HK-2 (cell line): ENCODE measurements around the gene CDYL.
A peak's percentile ranks its signal among the peaks of the same experiment; 100 is the strongest.
"Not testable (repeated sequence)": the region's sequence is repeated elsewhere in the genome, so short reads cannot be mapped to it uniquely, and the experiment has no call there.

ENCODE experiments used
- DNase-seq: peaks from one replicate; pipeline ENCODE4 v3.0.0-alpha.2; 2018; ENCODE audit not compliant: unreplicated experiment

The CDYL gene

GRCh38 chr6:4803343-4803744 is 27.1 kb downstream of the CDYL start:
- DNase-seq = no peak

DNA sequence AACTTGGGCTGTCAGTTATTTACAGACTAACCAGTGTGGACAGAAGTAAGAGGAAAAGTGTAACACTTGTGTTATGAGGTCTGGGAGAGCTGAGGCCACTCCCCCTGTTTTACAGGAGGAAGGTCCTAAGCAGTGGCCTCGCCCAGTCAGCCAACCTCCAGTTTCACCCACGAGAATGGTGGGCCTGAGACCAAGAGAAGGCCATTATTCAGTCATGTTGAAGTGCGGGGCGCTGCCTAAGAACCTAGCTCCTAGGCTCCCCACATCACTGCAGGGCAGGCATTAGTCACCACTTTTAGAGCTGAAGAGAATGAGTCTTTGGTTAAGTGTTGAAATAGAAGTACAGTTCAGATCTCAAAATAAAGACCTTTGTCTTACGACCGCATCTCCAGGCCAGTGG is 27.9 kb downstream of the CDYL start:
- peak; percentile 27 for DNase-seq

DNA sequence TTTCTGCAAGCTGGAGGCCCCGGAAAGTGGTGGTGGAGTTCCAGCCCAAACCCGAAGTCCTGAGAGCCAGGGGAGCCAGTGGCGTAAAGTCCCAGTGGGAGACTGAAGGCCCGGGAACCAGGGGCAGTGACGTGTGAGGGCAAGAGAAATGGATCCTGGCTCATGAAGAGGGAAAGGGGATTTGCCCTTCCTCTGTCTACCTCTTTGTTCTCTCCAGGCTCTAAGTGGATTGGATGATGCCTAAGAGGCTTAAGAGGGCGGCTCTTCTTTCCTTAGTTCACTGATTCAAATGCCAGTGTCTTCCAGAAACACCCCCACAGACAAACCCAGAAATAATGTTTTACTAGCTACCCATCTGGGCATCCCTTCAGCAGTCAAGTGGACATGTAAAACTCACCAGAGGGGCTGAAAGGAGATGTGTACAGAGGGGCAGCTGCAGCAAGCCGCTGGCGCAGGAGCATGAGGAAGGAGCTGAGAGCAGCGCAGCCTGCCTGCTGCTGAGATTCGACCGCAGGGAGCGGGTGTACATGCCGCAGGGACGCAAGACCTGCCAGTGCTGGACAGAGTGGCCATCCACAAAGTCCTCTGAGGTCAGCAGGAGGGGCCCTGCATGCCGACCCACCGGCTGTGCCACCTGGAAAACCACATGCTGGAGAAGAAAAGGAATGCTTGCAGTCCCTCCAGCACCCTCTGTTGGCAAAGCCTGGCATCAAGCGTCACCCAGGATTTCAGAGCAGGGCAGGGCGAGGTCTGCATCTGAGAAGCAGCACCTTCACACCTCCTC is 29.5 kb downstream of the CDYL start:
- DNase-seq = peak; percentile 49

- DNase-seq = no peak
Measured at GRCh38 chr6:4806337-4806725, 30.1 kb downstream of the CDYL start.

DNA sequence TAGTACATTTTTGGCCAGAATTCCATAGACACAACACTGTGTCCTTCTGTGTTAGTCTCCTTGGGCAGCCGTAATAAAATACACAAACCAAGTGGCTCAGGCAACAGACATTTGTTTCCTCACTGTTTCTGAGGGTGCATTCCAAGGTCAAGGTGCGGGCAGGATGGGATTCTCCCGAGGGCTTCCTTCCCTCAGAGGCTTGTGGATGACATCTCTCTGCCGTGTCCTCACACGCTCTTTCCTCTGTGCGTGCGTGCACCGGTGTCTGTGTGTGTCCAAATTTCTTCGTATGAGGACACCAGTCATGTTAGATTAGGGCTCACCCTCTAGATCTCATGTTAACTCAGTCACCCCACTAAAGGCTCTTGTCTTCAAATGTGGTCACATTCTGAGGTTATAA is 30.6 kb downstream of the CDYL start:
- no peak for DNase-seq

DNA sequence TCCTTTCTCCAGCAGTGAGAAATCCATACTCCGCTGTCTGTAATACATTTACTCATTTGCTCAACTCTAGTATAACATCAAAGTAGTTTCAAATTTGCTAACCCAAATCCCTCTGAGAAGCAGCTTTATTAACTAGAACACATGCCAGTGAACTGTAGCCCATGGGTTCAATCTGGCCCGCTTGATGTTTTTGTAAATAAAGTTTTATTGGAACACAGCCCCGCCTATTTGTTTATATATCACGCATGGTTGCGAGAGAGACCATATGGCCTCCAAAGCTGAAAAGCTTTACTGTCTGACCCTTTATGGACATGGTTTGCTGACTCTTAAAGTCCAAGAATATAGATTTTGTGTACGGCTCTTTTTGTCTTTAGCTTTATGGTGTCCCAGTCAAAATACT is 32.2 kb downstream of the CDYL start:
- no peak for DNase-seq

DNA sequence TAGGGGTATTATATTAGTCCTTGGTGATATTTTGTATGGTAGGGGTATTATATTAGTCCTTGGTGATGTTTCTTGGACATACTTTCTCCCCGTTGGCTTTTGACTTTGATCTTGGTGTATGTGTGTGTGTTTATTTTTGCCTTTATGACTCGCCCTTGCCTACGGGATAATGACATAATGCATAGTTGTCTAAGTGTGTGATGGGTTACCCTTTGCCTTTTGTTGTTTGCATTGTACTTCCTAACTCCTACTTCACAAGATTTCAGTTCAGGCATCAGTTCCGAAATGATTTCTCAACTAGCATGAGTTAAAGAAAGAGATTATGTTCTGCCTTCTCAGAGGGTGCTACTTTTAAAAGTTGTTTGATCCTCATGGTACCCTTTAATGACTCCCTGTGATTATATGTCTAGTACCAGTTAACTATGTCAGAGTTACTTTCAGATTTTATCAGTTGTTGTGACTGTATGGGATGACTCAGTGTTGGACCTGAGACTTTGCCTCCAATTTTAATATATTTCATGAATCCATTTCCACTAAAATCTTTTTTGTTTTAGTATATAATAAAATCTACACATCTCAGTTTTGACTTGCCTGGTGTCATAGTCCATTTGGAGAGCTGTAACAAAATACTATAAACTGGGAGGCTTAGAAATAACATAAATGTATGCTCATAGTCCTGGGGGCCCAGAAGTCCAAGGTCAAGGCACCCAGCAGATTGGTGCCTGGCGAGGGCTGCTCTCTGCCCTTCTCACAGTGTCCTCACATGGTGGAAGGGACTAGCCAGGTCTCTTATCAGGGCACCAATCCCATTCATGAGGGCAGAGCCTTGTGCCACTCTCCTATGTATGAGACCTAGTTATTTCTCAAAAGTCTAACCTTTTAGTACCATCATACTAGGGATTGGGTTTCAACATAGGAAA is 34.1 kb downstream of the CDYL start:
- DNase-seq = no peak

- DNase-seq = no peak
Measured at GRCh38 chr6:4812068-4812467, 35.9 kb downstream of the CDYL start.

DNA sequence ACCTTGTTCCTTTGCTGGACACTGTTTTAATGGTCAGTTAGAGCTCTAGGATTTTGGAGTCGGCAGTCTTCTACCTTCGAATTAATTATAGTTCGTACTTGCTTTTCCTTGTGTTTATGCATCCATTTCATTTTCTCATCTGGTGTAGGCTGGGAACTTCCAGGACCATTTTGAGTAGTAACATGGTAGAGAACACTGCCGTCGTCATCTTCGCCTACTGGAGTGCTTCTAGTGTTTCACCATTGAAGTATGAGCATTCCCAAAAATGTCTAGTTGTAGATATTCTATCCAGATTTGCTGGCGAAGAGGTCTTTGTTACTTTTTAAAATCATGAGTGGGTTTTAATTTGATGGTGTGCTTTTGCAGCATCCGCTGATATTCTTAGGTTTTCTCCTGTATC is 36.9 kb downstream of the CDYL start:
- no peak for DNase-seq

DNA sequence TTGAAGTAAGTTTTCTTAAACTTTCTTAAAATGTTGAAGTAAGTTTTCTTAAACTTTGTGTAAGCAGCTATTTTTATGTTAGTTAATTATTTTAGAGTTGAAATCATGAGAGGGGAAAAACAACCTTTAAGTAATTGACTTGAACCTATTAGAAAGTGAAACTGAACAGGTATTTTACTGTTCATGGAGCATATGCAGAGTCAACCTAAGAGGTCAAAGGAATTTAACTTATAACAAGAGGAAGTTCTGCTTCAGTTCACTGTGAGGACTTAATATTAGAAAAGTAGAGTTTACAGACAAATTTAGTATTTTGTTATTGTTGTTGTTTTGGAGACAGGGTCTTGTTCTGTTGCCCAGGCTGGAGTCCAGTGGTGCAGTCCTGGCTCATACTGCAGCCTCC is 38.0 kb downstream of the CDYL start:
- no peak for DNase-seq

- DNase-seq = no peak
Measured at GRCh38 chr6:4814987-4815386, 38.8 kb downstream of the CDYL start.

DNA sequence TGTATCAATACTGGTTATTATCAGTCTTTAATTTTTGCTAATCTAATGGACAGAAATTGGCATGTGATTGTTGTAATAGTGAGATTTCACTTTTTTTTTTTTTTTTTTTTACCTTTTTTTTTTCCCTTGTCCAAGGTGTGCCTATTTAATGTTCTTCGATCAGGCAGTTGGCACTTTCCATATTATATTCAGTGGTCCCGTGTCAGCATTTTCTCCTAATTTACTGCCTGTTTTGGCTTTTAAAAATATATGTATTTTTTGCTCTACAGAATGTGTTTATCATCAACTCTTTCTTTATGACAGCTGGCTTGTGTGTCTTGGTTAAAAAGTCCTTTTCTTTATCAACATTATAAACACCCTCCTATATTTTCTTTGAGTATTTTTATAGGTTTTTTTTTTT is 39.4 kb downstream of the CDYL start:
- no peak for DNase-seq

DNA sequence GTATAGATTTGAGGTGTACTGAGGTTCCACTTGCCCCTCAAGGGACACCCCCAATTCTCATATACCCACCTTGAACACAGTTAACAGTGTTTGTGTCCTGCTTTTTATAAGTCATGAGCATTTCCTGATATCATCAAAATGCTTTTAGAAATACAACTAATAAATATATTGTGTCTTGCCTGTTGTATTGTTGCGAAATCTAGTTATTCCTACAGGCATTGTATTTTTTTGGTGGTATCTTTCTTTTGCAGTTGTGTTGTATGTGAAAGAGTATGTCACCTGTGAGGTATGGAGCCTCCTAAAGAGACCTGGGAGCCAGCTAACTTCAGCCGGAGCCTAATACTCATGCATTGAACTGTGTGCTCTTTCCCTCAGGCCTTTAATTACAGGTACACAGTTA is 40.7 kb downstream of the CDYL start:
- no peak for DNase-seq

- DNase-seq = no peak
Measured at GRCh38 chr6:4817551-4817950, 41.3 kb downstream of the CDYL start.

GRCh38 chr6:4818272-4818938 is 42.2 kb downstream of the CDYL start:
- no peak for DNase-seq

DNA sequence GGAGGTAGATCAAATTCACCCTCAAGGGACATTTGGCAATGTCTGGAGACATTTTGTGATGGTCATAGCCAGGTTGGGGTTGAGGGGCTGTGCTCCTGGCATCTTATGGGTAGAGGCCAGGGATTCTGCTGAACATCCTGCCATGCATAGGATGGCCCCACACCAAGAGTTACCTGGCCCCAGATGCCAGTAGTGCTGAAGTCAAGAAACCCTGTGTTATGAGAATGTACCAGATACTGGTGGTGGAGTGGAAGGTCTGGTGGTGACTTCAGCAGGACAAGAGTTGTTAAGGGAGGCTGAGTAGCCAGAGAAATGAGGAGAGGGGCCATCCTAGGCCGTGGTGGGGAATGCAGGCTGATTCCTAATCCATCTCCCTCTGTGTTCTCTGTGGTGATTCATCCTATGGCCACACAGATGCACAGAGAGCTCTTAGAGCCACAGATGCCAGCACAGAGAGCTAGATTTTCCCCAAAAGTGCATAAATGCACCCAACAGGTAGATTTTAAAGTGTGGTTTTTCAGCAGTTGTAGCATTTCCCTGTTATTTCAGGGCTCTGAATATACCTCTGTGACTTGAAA is 43.6 kb downstream of the CDYL start:
- DNase-seq = no peak

GRCh38 chr6:4820704-4821276 is 44.6 kb downstream of the CDYL start:
- DNase-seq = no peak

DNA sequence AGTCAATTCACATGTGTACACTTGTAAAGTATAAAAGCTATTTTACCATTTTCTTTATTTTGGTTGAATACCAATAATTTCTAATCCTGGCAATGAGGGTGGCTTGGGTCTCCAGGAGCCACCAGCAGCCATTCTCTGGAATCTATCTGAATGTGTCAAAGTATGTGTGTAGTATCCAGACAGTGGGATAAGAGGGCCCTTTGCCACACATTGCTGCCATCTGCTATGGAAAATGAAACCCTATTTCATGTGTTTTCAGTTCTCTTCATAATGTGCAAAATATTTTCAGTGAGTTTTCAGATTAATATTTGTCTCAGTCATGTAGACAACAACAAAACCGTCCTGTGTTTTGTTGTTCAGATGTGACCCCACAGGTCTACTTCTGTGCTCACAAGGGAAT is 46.3 kb downstream of the CDYL start:
- no peak for DNase-seq

DNA sequence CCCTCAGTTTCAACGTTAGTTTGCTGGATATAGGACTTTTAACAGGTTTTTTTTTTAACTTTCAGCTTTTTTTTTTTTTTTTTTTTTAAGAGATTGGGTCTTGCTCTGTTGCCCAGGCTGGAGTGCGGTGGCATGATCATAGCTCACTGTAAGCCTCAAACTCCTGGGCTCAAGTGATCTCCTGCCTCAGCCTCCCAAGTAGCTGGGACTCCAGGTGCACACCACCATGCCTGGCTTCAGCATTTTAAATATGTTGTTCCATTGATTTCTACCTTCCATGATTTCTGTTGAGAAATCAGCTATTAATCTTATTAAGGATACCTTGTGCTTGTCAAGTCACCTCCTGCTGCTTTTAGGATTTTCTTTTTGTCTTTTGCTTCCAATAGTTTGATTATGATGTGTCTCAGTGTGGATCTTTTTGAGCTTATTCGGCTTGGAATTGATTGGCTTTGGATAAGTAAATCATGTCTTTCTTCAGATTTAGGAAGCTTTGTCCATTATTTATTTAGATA is 52.0 kb downstream of the CDYL start:
- DNase-seq = no peak

DNA sequence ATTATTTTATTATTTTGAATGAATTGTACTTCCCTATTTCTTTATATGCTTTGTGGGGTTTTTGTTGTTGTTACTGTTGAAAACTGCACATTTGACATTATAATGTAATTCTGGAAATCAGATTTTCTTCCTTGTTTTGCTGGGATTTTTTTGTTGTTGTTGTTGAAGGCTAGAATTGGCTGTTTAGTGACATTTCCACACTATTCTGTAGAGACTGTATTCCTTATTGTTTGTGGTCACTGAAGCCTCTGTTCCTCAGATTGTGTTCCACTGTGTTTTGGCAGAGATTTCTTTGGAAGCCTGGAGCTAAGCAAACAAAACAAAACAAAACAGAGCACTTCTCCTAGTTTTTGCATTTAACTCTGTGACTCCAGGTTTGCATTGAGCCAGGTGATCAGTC is 52.9 kb downstream of the CDYL start:
- no peak for DNase-seq

DNA sequence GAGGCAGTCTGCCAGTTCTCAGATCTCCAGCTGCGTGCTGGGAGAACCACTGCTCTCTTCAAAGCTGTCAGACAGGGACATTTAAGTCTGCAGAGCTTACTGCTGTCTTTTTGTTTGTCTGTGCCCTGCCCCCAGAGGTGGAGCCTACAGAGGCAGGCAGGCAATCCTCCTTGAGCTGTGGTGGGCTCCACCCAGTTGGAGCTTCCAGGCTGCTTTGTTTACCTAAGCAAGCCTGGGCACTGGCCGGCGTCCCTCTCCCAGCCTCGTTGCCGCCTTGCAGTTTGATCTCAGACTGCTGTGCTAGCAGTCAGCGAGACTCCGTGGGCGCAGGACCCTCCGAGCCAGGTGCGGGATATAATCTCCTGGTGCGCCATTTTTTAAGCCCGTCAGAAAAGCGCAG is 59.3 kb downstream of the CDYL start:
- DNase-seq = not testable (repeated sequence)

GRCh38 chr6:4840169-4840568 is 64.0 kb downstream of the CDYL start:
- DNase-seq = no peak
